H9 (cell line): Measurements from ENCODE around the gene RARA. TPM values are rescaled to one million over a fixed set of nuclear protein-coding genes. Genes with fewer than 3 reads are reported as not detected.

Experiments
- DNase-seq: peaks from one replicate; pipeline ENCODE4 v3.0.0-alpha.2; 2017
- H2AFZ ChIP-seq: one replicate; pipeline ENCODE4 v1.6.1; 2013; ENCODE audit warnings: mild to moderate bottlenecking, low read length, control low read depth, moderate library complexity
- H2AK5ac ChIP-seq: 2 replicates; pipeline ENCODE4 v1.6.1; 2013; ENCODE audit warnings: low read length, control low read depth, mixed read lengths; ENCODE audit not compliant: insufficient read length
- H2BK120ac ChIP-seq: one replicate; pipeline ENCODE4 v1.6.1; 2013; ENCODE audit warnings: low read depth, mild to moderate bottlenecking, low read length, control low read depth, inconsistent platforms; ENCODE audit not compliant: poor library complexity, severe bottlenecking
- H2BK12ac ChIP-seq: 2 replicates; pipeline ENCODE4 v1.6.1; 2013; ENCODE audit warnings: low read length, control low read depth, mixed read lengths, low read depth; ENCODE audit not compliant: insufficient read length
- H2BK15ac ChIP-seq: 2 replicates; pipeline ENCODE4 v1.6.1; 2013; ENCODE audit warnings: low read depth, low read length, control low read depth
- H2BK20ac ChIP-seq: one replicate; pipeline ENCODE4 v1.6.1; 2013; ENCODE audit warnings: low read depth, mild to moderate bottlenecking, low read length, control low read depth, inconsistent platforms; ENCODE audit not compliant: poor library complexity, severe bottlenecking
- H2BK5ac ChIP-seq: 2 replicates; pipeline ENCODE4 v1.6.1; 2013; ENCODE audit warnings: low read length, control low read depth, mixed read lengths; ENCODE audit not compliant: insufficient read length
- H3K14ac ChIP-seq: 2 replicates; pipeline ENCODE4 v1.6.1; 2013; ENCODE audit warnings: low read length, control low read depth; ENCODE audit not compliant: insufficient read depth
- H3K18ac ChIP-seq: 2 replicates; pipeline ENCODE4 v1.6.1; 2013; ENCODE audit warnings: low read depth, mild to moderate bottlenecking, mixed read lengths, low read length, control low read depth; ENCODE audit not compliant: insufficient read length
- H3K23ac ChIP-seq: 2 replicates; pipeline ENCODE4 v1.6.1; 2013; ENCODE audit warnings: low read length, control low read depth, mixed read lengths, low read depth; ENCODE audit not compliant: insufficient read length
- H3K23me2 ChIP-seq: 2 replicates; pipeline ENCODE4 v1.6.1; 2013; ENCODE audit warnings: low read depth, mild to moderate bottlenecking, mixed read lengths, low read length, control low read depth; ENCODE audit not compliant: insufficient read length, poor library complexity, severe bottlenecking
- H3K27ac ChIP-seq: 2 replicates; pipeline ENCODE4 v1.5.1; 2013; ENCODE audit warnings: low read length, control low read depth, mixed read lengths, low read depth; ENCODE audit not compliant: insufficient read length
- H3K27me3 ChIP-seq: 2 replicates; pipeline ENCODE4 v1.6.1; 2013; ENCODE audit warnings: low read length, control low read depth, inconsistent platforms; ENCODE audit not compliant: insufficient read depth
- H3K4ac ChIP-seq: 2 replicates; pipeline ENCODE4 v1.6.1; 2013; ENCODE audit warnings: low read depth, mild to moderate bottlenecking, control low read depth, inconsistent platforms, low read length, moderate library complexity
- H3K4me1 ChIP-seq: 2 replicates; pipeline ENCODE4 v1.6.1; 2013; ENCODE audit warnings: low read length, control low read depth, inconsistent platforms; ENCODE audit not compliant: insufficient read depth
- H3K4me2 ChIP-seq: 2 replicates; pipeline ENCODE4 v1.6.1; 2013; ENCODE audit warnings: low read length, control low read depth, mixed read lengths; ENCODE audit not compliant: insufficient read length, insufficient read depth
- H3K56ac ChIP-seq: 2 replicates; pipeline ENCODE4 v1.6.1; 2013; ENCODE audit warnings: low read depth, mild to moderate bottlenecking, mixed read lengths, low read length, control low read depth; ENCODE audit not compliant: insufficient read length
- H3K79me1 ChIP-seq: 2 replicates; pipeline ENCODE4 v1.6.1; 2013; ENCODE audit warnings: low read depth, mild to moderate bottlenecking, moderate library complexity, low read length, control low read depth, inconsistent platforms; ENCODE audit not compliant: insufficient read depth, poor library complexity, severe bottlenecking
- H3K79me2 ChIP-seq: 2 replicates; pipeline ENCODE4 v1.6.1; 2013; ENCODE audit warnings: low read length, control low read depth, inconsistent platforms; ENCODE audit not compliant: insufficient read depth
- H3K9ac ChIP-seq: 2 replicates; pipeline ENCODE4 v1.6.1; 2013; ENCODE audit warnings: low read length, control low read depth, mixed read lengths; ENCODE audit not compliant: insufficient read length; ENCODE audit errors: extremely low read depth
- H3K9me3 ChIP-seq: one replicate; pipeline ENCODE4 v1.6.1; 2013; ENCODE audit warnings: low read depth, low read length, inconsistent platforms; ENCODE audit not compliant: control insufficient read depth
- H3T11ph ChIP-seq: one replicate; pipeline ENCODE4 v1.6.1; 2013; ENCODE audit warnings: mild to moderate bottlenecking, low read length, control low read depth, inconsistent platforms
- H4K20me1 ChIP-seq: one replicate; pipeline ENCODE4 v1.6.1; 2013; ENCODE audit not compliant: control insufficient read depth, insufficient read length, insufficient read depth
- H4K5ac ChIP-seq: 2 replicates; pipeline ENCODE4 v1.6.1; 2013; ENCODE audit warnings: low read depth, mild to moderate bottlenecking, mixed read lengths, low read length, control low read depth; ENCODE audit not compliant: insufficient read length
- H4K8ac ChIP-seq: replicated peaks from 2 replicates; pipeline ENCODE4 v1.6.1; 2013; ENCODE audit warnings: low read length, control low read depth, mixed read lengths, low read depth; ENCODE audit not compliant: insufficient read length
- H4K91ac ChIP-seq: 2 replicates; pipeline ENCODE4 v1.6.1; 2013; ENCODE audit warnings: low read depth, mild to moderate bottlenecking, moderate library complexity, mixed read lengths, low read length, control low read depth; ENCODE audit not compliant: insufficient read length
- H3K27ac Mint-ChIP-seq, 3 experiments: 2 replicates in 2 of 3; 3 replicates in 1 of 3; pipeline ENCODE4 v1.8.0; 2020 to 2021; ENCODE audit warnings: mixed read lengths in 3 of 3, mild to moderate bottlenecking in 1 of 3, moderate library complexity in 1 of 3
- H3K27me3 Mint-ChIP-seq: 2 replicates; pipeline ENCODE4 v1.8.0; 2021; ENCODE audit warnings: low read depth, mild to moderate bottlenecking, moderate library complexity, mixed read lengths
- H3K36me3 Mint-ChIP-seq, 3 experiments: 2 replicates in 2 of 3; 3 replicates in 1 of 3; pipeline ENCODE4 v1.8.0; 2020 to 2021; ENCODE audit warnings: low read depth in 3 of 3, mixed read lengths in 3 of 3; ENCODE audit not compliant: insufficient read depth in 1 of 3
- H3K4me1 Mint-ChIP-seq, 2 experiments: 2 replicates each; pipeline ENCODE4 v1.8.0; 2020; ENCODE audit warnings: mixed read lengths in 2 of 2
- H3K4me3 Mint-ChIP-seq, 2 experiments: 2 replicates in 1 of 2; 3 replicates in 1 of 2; pipeline ENCODE4 v1.8.0; 2020 to 2021; ENCODE audit warnings: mild to moderate bottlenecking in 2 of 2, mixed read lengths in 2 of 2, moderate library complexity in 1 of 2
- H3K9me3 Mint-ChIP-seq, 2 experiments: 2 replicates in 1 of 2; 3 replicates in 1 of 2; pipeline ENCODE4 v1.8.0; 2020; ENCODE audit warnings: mild to moderate bottlenecking in 2 of 2, mixed read lengths in 2 of 2, moderate library complexity in 1 of 2
- WGBS: extraction: QIAGEN DNeasy Blood & Tissue Kit; methylation state at CpG from one replicate; pipeline ENCODE4 v1.1.7; 2013; ENCODE audit warnings: missing lambda C conversion rate, low lambda C conversion rate, mixed read lengths; ENCODE audit not compliant: insufficient read length; ENCODE audit errors: extremely low coverage; 5-methylcytosine and 5-hydroxymethylcytosine counted together
- total RNA-seq: library from RNA; stranded (reverse); gene quantifications from 2 replicates; pipeline ENCODE4 v1.2.1, GENCODE V29; 2021
- TF ChIP-seq, protein P1 (sequence below): fragments of 200-600 bp; sonication (generic); conservative IDR thresholded peaks from 3 replicates; pipeline ENCODE4 v1.8.0; 2021; ENCODE audit warnings: antibody characterized with exemption, mild to moderate bottlenecking

The RARA gene
- total RNA-seq, 1 experiment from 2014 or later = 17.6 TPM

DNA sequence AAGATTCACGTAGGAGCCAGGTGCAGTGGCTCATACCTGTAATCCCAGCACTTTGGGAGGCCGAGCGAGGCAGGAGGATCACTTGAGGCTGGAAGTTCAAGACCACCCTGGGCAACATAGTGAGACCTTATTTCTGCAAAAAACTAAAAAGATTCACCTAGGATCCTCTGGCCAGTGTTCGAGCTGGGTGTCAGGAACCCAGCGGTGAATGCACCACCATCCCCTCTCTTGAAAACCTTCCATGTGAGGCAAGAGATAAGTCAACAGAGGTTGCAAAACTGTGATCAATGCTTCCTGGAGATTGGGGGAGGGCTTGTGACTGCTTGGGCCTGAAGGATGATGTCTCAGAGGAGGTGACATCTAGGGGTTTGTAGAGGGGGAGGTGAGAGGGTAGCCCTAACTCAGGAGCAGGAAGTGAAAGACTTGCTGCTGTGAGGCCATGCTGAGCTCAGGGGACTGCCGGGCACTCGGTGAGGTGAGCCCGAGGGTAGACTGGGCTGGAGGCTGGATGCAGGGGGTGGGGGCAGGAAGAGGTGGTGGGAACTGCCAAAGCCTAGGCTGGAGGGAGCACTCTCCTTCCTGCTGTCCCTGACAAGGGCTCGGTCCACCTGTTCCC, 43.9 kb downstream of the RARA start:
- Histone ChIP-seq H3K9me3 (no peaks in the 10 kb centered on the region), H2BK15ac (no peak overlapping the region), H3K27me3 (no peaks in the 10 kb centered on the region; the same call in 1 of the 2 replicates), H2BK120ac (no peak overlapping the region), H3K18ac (no peak overlapping the region), H3K14ac (no peak overlapping the region), H2AK5ac (no peak overlapping the region), H3K27ac (no peak overlapping the region), H3K79me1 (no peaks in the 10 kb centered on the region), H3K4ac (no peak overlapping the region), H3K56ac (no peak overlapping the region), H4K91ac (no peak overlapping the region), H4K20me1 (no peaks in the 10 kb centered on the region), H3K79me2 (no peaks in the 10 kb centered on the region), H4K5ac (no peak overlapping the region), H2AFZ (no peak overlapping the region), H3K23me2 (no peaks in the 10 kb centered on the region), H3K9ac (no peak overlapping the region), H3K4me1 (no peaks in the 10 kb centered on the region; the same call in 1 of the 2 replicates), H3T11ph (no peak overlapping the region), H3K4me2 (no peak overlapping the region), H2BK12ac (no peak overlapping the region), H4K8ac (no peak overlapping the region), H2BK20ac (no peak overlapping the region), H3K23ac (no peak overlapping the region), H2BK5ac (no peak overlapping the region)
- TF ChIP-seq, protein P1, sequence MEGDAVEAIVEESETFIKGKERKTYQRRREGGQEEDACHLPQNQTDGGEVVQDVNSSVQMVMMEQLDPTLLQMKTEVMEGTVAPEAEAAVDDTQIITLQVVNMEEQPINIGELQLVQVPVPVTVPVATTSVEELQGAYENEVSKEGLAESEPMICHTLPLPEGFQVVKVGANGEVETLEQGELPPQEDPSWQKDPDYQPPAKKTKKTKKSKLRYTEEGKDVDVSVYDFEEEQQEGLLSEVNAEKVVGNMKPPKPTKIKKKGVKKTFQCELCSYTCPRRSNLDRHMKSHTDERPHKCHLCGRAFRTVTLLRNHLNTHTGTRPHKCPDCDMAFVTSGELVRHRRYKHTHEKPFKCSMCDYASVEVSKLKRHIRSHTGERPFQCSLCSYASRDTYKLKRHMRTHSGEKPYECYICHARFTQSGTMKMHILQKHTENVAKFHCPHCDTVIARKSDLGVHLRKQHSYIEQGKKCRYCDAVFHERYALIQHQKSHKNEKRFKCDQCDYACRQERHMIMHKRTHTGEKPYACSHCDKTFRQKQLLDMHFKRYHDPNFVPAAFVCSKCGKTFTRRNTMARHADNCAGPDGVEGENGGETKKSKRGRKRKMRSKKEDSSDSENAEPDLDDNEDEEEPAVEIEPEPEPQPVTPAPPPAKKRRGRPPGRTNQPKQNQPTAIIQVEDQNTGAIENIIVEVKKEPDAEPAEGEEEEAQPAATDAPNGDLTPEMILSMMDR = no peak
- Mint-ChIP-seq H3K4me3 (peak overlapping the region in 1 of 2 experiments; percentile 47; a peak in 1 of 5 replicates), H3K9me3 (no peaks in the 10 kb centered on the region), H3K27ac (no peak overlapping the region), H3K4me1 (peaks cover 48 to 55% of the 10 kb centered on the region in 2 experiments), H3K27me3 (peaks cover 45% of the 10 kb centered on the region), H3K36me3 (peaks cover 20 to 33% (median 31%) of the 10 kb centered on the region in 3 experiments)
- no peak for DNase-seq
- WGBS = no CpG with 5 or more reads among the region's 9 CpGs
